IMR-90 (cell line): Measurements from ENCODE around the gene LMO1.

Experiments used
- POLR2A ChIP-seq: IDR thresholded peaks from 2 replicates; pipeline ENCODE4 v1.6.1; 2012; ENCODE audit warnings: mild to moderate bottlenecking, low read depth, low read length
- TF ChIP-seq, protein P1 (sequence below): conservative IDR thresholded peaks from 2 replicates; pipeline ENCODE4 v1.5.1; 2012; ENCODE audit warnings: mild to moderate bottlenecking, low read depth, low read length, improper control_type of control experiment

GRCh38 chr11:8247312-8247711, 16.4 kb downstream of the LMO1 start:
- TF ChIP-seq POLR2A = no peak
- TF ChIP-seq, protein P1, sequence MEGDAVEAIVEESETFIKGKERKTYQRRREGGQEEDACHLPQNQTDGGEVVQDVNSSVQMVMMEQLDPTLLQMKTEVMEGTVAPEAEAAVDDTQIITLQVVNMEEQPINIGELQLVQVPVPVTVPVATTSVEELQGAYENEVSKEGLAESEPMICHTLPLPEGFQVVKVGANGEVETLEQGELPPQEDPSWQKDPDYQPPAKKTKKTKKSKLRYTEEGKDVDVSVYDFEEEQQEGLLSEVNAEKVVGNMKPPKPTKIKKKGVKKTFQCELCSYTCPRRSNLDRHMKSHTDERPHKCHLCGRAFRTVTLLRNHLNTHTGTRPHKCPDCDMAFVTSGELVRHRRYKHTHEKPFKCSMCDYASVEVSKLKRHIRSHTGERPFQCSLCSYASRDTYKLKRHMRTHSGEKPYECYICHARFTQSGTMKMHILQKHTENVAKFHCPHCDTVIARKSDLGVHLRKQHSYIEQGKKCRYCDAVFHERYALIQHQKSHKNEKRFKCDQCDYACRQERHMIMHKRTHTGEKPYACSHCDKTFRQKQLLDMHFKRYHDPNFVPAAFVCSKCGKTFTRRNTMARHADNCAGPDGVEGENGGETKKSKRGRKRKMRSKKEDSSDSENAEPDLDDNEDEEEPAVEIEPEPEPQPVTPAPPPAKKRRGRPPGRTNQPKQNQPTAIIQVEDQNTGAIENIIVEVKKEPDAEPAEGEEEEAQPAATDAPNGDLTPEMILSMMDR = peak; percentile 31
